Measurements from ENCODE around the gene PACSIN1. TPM values are rescaled to one million over a fixed set of nuclear protein-coding genes. Genes with fewer than 3 reads are reported as not detected.

The PACSIN1 gene
- total RNA-seq, 1 experiment from 2014 or later = not detected

DNA sequence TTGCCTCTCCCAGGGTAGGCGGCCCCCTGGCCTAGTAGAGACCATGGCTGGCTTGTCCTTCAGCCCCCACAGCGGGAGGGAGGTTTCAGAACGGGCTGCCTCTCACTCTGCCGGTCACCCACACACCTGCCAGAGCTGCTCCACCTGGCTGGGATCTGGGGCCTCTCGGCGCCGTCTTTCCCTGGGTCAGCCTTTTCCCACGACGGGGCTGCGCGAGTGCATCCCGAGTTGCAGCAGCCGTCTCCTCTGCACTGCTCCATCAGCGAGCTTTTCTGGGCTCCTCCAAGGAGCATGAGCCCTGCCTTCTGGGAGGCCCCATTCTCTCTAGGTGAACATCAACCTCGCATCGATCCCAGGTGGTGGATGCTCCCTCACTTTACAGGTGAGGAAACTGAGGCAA lies 106.1 kb downstream of the PACSIN1 start:
- H3K27me3 ChIP-seq (replicated peaks; ENCODE audit: insufficient read depth, low read depth, low read length, poor library complexity) = no peaks in the 10 kb centered on the region
- no TSS peak for BruUV-seq (replicated peaks)
- H3K9me3 ChIP-seq (ENCODE audit: low read depth, low read length, poor library complexity, severe bottlenecking) = no peaks in the 10 kb centered on the region
- TF ChIP-seq EZH2 (IDR thresholded peaks at IDR 0.05; ENCODE audit: borderline replicate concordance, low read depth, low read length, poor library complexity, severe bottlenecking) = no peak
- TF ChIP-seq CTCF (conservative IDR thresholded peaks at IDR 0.05; ENCODE audit: low read depth, low read length) = no peak
- no peaks in the 10 kb centered on the region for H3K4me1 ChIP-seq (ENCODE audit: insufficient read depth, low read length, poor library complexity, severe bottlenecking)
- ChIA-PET CTCF (no interaction called here), POLR2A (ENCODE audit: low non-redundant PET) (interaction anchor here (0.6 kb wide), 1 partner anchor 185 kb away, joined by 6 read pairs; the partner anchor contains the start of gene SNRPC)
- H3K36me3 ChIP-seq (ENCODE audit: insufficient read depth, low read length, poor library complexity, severe bottlenecking) = no peaks in the 10 kb centered on the region
- H3K27ac ChIP-seq (ENCODE audit: low read depth, low read length, poor library complexity, severe bottlenecking) = no peak overlapping the region
- DNase-seq (ENCODE audit: low spot score) = no peak
- intact Hi-C loops (cut with micrococcal nuclease; ENCODE audit: unreplicated experiment) = no loop called here
- no peak overlapping the region for H3K4me3 ChIP-seq (ENCODE audit: low read depth, low read length, poor library complexity, severe bottlenecking)

GRCh38 chr6:34572585-34572984 lies 106.7 kb downstream of the PACSIN1 start:
- ChIA-PET CTCF (no interaction called here), POLR2A (ENCODE audit: low non-redundant PET) (interaction anchor here (0.6 kb wide), 1 partner anchor 185 kb away, joined by 6 read pairs; the partner anchor contains the start of gene SNRPC)
- Histone ChIP-seq H3K36me3 (ENCODE audit: insufficient read depth, low read length, poor library complexity, severe bottlenecking) (no peaks in the 10 kb centered on the region), H3K9me3 (ENCODE audit: low read depth, low read length, poor library complexity, severe bottlenecking) (no peaks in the 10 kb centered on the region), H3K4me1 (ENCODE audit: insufficient read depth, low read length, poor library complexity, severe bottlenecking) (no peaks in the 10 kb centered on the region), H3K27me3 (replicated peaks; ENCODE audit: insufficient read depth, low read depth, low read length, poor library complexity) (no peaks in the 10 kb centered on the region), H3K4me3 (ENCODE audit: low read depth, low read length, poor library complexity, severe bottlenecking) (no peak overlapping the region), H3K27ac (ENCODE audit: low read depth, low read length, poor library complexity, severe bottlenecking) (no peak overlapping the region)
- intact Hi-C loops (cut with micrococcal nuclease; ENCODE audit: unreplicated experiment) = no loop called here
- BruUV-seq (replicated peaks) = no TSS peak
- no peak for DNase-seq (ENCODE audit: low spot score)
- no peak for TF ChIP-seq EZH2 (IDR thresholded peaks at IDR 0.05; ENCODE audit: borderline replicate concordance, low read depth, low read length, poor library complexity, severe bottlenecking)
- no peak for TF ChIP-seq CTCF (conservative IDR thresholded peaks at IDR 0.05; ENCODE audit: low read depth, low read length)

DNA sequence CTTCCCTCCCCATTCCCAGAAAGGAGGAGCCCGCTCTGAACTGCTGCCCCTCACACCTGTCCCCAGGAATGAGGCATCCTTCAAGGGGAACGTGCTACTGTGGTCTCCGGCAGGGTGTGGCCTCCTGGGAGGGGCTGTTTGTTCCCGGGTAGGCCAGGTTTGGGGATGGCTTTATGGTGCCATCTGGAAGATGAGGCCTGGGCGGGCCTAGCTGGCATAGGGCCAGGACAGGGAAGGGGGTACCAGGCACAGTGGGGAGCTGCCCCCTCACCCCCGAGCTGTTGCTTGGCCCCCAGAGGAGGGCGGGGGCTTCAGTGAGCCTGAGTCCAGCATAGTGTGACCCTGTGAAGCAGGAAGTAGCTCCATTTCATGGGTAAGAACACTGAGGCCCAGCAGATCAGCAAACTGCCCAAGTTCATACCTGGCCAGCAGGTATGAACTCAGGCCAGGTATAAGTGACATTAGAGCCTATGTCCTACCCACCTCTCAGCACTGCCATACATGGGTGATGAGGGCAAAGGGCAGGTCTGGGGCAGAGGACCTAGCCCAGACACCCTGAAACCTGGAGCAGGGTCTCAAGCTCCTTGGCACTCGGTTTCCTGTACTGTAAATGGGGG lies 107.8 kb downstream of the PACSIN1 start:
- CTCF ChIA-PET = no interaction called here
- H3K4me3 ChIP-seq (ENCODE audit: low read depth, low read length, poor library complexity, severe bottlenecking) = no peak overlapping the region
- H3K27me3 ChIP-seq (replicated peaks; ENCODE audit: insufficient read depth, low read depth, low read length, poor library complexity) = no peaks in the 10 kb centered on the region
- POLR2A ChIA-PET (ENCODE audit: low non-redundant PET) = no interaction called here
- no peak for TF ChIP-seq EZH2 (IDR thresholded peaks at IDR 0.05; ENCODE audit: borderline replicate concordance, low read depth, low read length, poor library complexity, severe bottlenecking)
- no peak for TF ChIP-seq CTCF (conservative IDR thresholded peaks at IDR 0.05; ENCODE audit: low read depth, low read length)
- no TSS peak for BruUV-seq (replicated peaks)
- no peaks in the 10 kb centered on the region for H3K4me1 ChIP-seq (ENCODE audit: insufficient read depth, low read length, poor library complexity, severe bottlenecking)
- H3K27ac ChIP-seq (ENCODE audit: low read depth, low read length, poor library complexity, severe bottlenecking) = no peak overlapping the region
- DNase-seq (ENCODE audit: low spot score) = no peak
- intact Hi-C loops (cut with micrococcal nuclease; ENCODE audit: unreplicated experiment) = no loop called here
- H3K36me3 ChIP-seq (ENCODE audit: insufficient read depth, low read length, poor library complexity, severe bottlenecking) = no peaks in the 10 kb centered on the region
- H3K9me3 ChIP-seq (ENCODE audit: low read depth, low read length, poor library complexity, severe bottlenecking) = no peaks in the 10 kb centered on the region
